Stimulated activated CD8-positive, alpha-beta memory T cell treated with anti-CD3 and anti-CD28 coated beads, Interleukin-12 subunit alpha, Interleukin-12 subunit beta, amount 100 ng/mL, for 4 hours (primary cell): ENCODE data around the gene MUC6.

Experiments used
- DNase-seq: peaks from one replicate; pipeline ENCODE4 v3.0.0-alpha.2; 2020; ENCODE audit warnings: low read depth

MUC6 gene

GRCh38 chr11:1009371-1009770, 27.1 kb downstream of the MUC6 start:
- DNase-seq, result no peak

- no peak for DNase-seq
Observed at GRCh38 chr11:1008803-1009145, 27.7 kb downstream of the MUC6 start.

- no peak for DNase-seq
Observed at GRCh38 chr11:1008001-1008802, 28.3 kb downstream of the MUC6 start.

- no peak for DNase-seq
Observed at GRCh38 chr11:1007279-1007678, 29.2 kb downstream of the MUC6 start.

- no peak for DNase-seq
Observed at GRCh38 chr11:1006762-1007161, 29.8 kb downstream of the MUC6 start.

- DNase-seq, result no peak
Observed at GRCh38 chr11:1005928-1006327, 30.6 kb downstream of the MUC6 start.

GRCh38 chr11:1003159-1003558, 33.4 kb downstream of the MUC6 start:
- no peak for DNase-seq

- DNase-seq, result no peak
Observed at GRCh38 chr11:1002406-1002984, 34.0 kb downstream of the MUC6 start.

- no peak for DNase-seq
Observed at GRCh38 chr11:1001617-1002405, 34.7 kb downstream of the MUC6 start.

GRCh38 chr11:1000357-1001278, 35.9 kb downstream of the MUC6 start:
- DNase-seq, result no peak

GRCh38 chr11:999009-999408, 37.5 kb downstream of the MUC6 start:
- DNase-seq, result no peak

- DNase-seq, result no peak
Observed at GRCh38 chr11:997907-998306, 38.6 kb downstream of the MUC6 start.

- DNase-seq, result no peak
Observed at GRCh38 chr11:996681-997080, 39.8 kb downstream of the MUC6 start.

GRCh38 chr11:995752-996420, 40.6 kb downstream of the MUC6 start:
- no peak for DNase-seq

GRCh38 chr11:995044-995751, 41.3 kb downstream of the MUC6 start:
- DNase-seq, result no peak

GRCh38 chr11:993632-994167, 42.8 kb downstream of the MUC6 start:
- DNase-seq, result no peak

GRCh38 chr11:992577-992976, 43.9 kb downstream of the MUC6 start:
- no peak for DNase-seq

- no peak for DNase-seq
Observed at GRCh38 chr11:991711-992307, 44.7 kb downstream of the MUC6 start.

GRCh38 chr11:991034-991433, 45.5 kb downstream of the MUC6 start:
- no peak for DNase-seq

- DNase-seq, result no peak
Observed at GRCh38 chr11:990101-990500, 46.4 kb downstream of the MUC6 start.
